Adipocyte (in vitro differentiated cells): ENCODE data around the gene CCDC167.
A peak's percentile ranks its signal among the peaks of the same experiment; 100 is the strongest.

Experiments used
- DNase-seq: peaks from one replicate; pipeline ENCODE4 v3.0.0-alpha.2; 2015; ENCODE audit warnings: low read depth
- H3K27me3 ChIP-seq: replicated peaks from 2 replicates; pipeline ENCODE4 v1.7.0; 2013; ENCODE audit warnings: mild to moderate bottlenecking, low read length, moderate library complexity; ENCODE audit not compliant: control insufficient read depth, insufficient read depth
- H3K36me3 ChIP-seq: 2 replicates; pipeline ENCODE4 v1.7.0; 2013; ENCODE audit warnings: low read length, mild to moderate bottlenecking, moderate library complexity; ENCODE audit not compliant: control insufficient read depth, insufficient read depth, severe bottlenecking
- H3K4me1 ChIP-seq: 2 replicates; pipeline ENCODE4 v1.7.0; 2013; ENCODE audit warnings: mild to moderate bottlenecking, low read length, moderate library complexity; ENCODE audit not compliant: control insufficient read depth, insufficient read depth
- H3K4me3 ChIP-seq: 2 replicates; pipeline ENCODE4 v1.7.0; 2013; ENCODE audit warnings: mild to moderate bottlenecking, low read length, moderate library complexity
- H3K9ac ChIP-seq: 2 replicates; pipeline ENCODE4 v1.7.0; 2013; ENCODE audit warnings: mild to moderate bottlenecking, low read length, moderate library complexity
- H3K9me3 ChIP-seq: 2 replicates; pipeline ENCODE4 v1.7.0; 2013; ENCODE audit warnings: mild to moderate bottlenecking, low read length, moderate library complexity; ENCODE audit not compliant: control insufficient read depth

CCDC167 gene

GRCh38 chr6:37539171-37540028, 39.7 kb upstream of the CCDC167 start:
- Histone ChIP-seq H3K4me3 (no peak overlapping the region), H3K4me1 (peaks cover 10% of the 10 kb centered on the region), H3K36me3 (no peaks in the 10 kb centered on the region), H3K9ac (no peak overlapping the region), H3K9me3 (no peaks in the 10 kb centered on the region), H3K27me3 (peaks cover 59% of the 10 kb centered on the region)
- DNase-seq, result no peak

- H3K27me3 ChIP-seq, result peaks cover 69% of the 10 kb centered on the region
- no peak for DNase-seq
- no peak overlapping the region for H3K4me3 ChIP-seq
- no peaks in the 10 kb centered on the region for H3K9me3 ChIP-seq
- peaks cover 10% of the 10 kb centered on the region for H3K4me1 ChIP-seq
- no peak overlapping the region for H3K9ac ChIP-seq
- H3K36me3 ChIP-seq, result no peaks in the 10 kb centered on the region
Measured at GRCh38 chr6:37538107-37538506, 38.4 kb upstream of the CCDC167 start.

GRCh38 chr6:37537548-37537947, 37.9 kb upstream of the CCDC167 start:
- DNase-seq, result no peak
- Histone ChIP-seq H3K36me3 (no peaks in the 10 kb centered on the region), H3K9ac (no peak overlapping the region), H3K27me3 (peaks cover 74% of the 10 kb centered on the region), H3K9me3 (no peaks in the 10 kb centered on the region), H3K4me1 (peaks cover 10% of the 10 kb centered on the region), H3K4me3 (no peak overlapping the region)

- Histone ChIP-seq H3K9me3 (no peaks in the 10 kb centered on the region), H3K36me3 (no peaks in the 10 kb centered on the region), H3K4me1 (peaks cover 10% of the 10 kb centered on the region), H3K9ac (no peak overlapping the region), H3K27me3 (peaks cover 81% of the 10 kb centered on the region), H3K4me3 (no peak overlapping the region)
- DNase-seq, result no peak
Measured at GRCh38 chr6:37536491-37537190, 36.9 kb upstream of the CCDC167 start.

GRCh38 chr6:37535759-37536490, 36.2 kb upstream of the CCDC167 start:
- H3K9ac ChIP-seq, result no peak overlapping the region
- H3K9me3 ChIP-seq, result no peaks in the 10 kb centered on the region
- H3K4me1 ChIP-seq, result peaks cover 10% of the 10 kb centered on the region
- peaks cover 86% of the 10 kb centered on the region for H3K27me3 ChIP-seq
- H3K36me3 ChIP-seq, result no peaks in the 10 kb centered on the region
- DNase-seq, result peak; percentile 29
- peak overlapping the region; percentile 53 for H3K4me3 ChIP-seq

- Histone ChIP-seq H3K27me3 (peaks cover 90% of the 10 kb centered on the region), H3K36me3 (no peaks in the 10 kb centered on the region), H3K4me1 (peaks cover 10% of the 10 kb centered on the region), H3K4me3 (no peak overlapping the region), H3K9me3 (no peaks in the 10 kb centered on the region), H3K9ac (no peak overlapping the region)
- DNase-seq, result no peak
Measured at GRCh38 chr6:37535428-37535758, 35.7 kb upstream of the CCDC167 start.

GRCh38 chr6:37534893-37535292, 35.2 kb upstream of the CCDC167 start:
- Histone ChIP-seq H3K9ac (no peak overlapping the region), H3K36me3 (no peaks in the 10 kb centered on the region), H3K27me3 (peaks cover 90% of the 10 kb centered on the region), H3K9me3 (no peaks in the 10 kb centered on the region), H3K4me3 (no peak overlapping the region), H3K4me1 (peaks cover 10% of the 10 kb centered on the region)
- DNase-seq, result no peak

- H3K36me3 ChIP-seq, result no peaks in the 10 kb centered on the region
- no peaks in the 10 kb centered on the region for H3K9me3 ChIP-seq
- no peak overlapping the region for H3K9ac ChIP-seq
- H3K27me3 ChIP-seq, result peaks cover 82% of the 10 kb centered on the region
- DNase-seq, result no peak
- H3K4me1 ChIP-seq, result peaks cover 10% of the 10 kb centered on the region
- H3K4me3 ChIP-seq, result no peak overlapping the region
Measured at GRCh38 chr6:37532122-37532521, 32.4 kb upstream of the CCDC167 start.

GRCh38 chr6:37531437-37532036, 31.8 kb upstream of the CCDC167 start:
- no peaks in the 10 kb centered on the region for H3K36me3 ChIP-seq
- no peak overlapping the region for H3K9ac ChIP-seq
- DNase-seq, result no peak
- H3K4me1 ChIP-seq, result peaks cover 10% of the 10 kb centered on the region
- no peaks in the 10 kb centered on the region for H3K9me3 ChIP-seq
- H3K27me3 ChIP-seq, result peaks cover 82% of the 10 kb centered on the region
- H3K4me3 ChIP-seq, result no peak overlapping the region

GRCh38 chr6:37531026-37531425, 31.3 kb upstream of the CCDC167 start:
- Histone ChIP-seq H3K9me3 (no peaks in the 10 kb centered on the region), H3K27me3 (peaks cover 81% of the 10 kb centered on the region), H3K4me3 (no peak overlapping the region), H3K4me1 (peaks cover 7% of the 10 kb centered on the region), H3K36me3 (no peaks in the 10 kb centered on the region), H3K9ac (no peak overlapping the region)
- no peak for DNase-seq

- no peak for DNase-seq
- Histone ChIP-seq H3K27me3 (peaks cover 73% of the 10 kb centered on the region), H3K9me3 (no peaks in the 10 kb centered on the region)
Measured at GRCh38 chr6:37530297-37530696, 30.6 kb upstream of the CCDC167 start.

More at GRCh38 chr6:37530297-37530696, 30.6 kb upstream of the CCDC167 start:
- Histone ChIP-seq H3K9ac (no peak overlapping the region), H3K36me3 (no peaks in the 10 kb centered on the region), H3K4me3 (no peak overlapping the region), H3K4me1 (no peaks in the 10 kb centered on the region)
